Stimulated activated CD8-positive, alpha-beta memory T cell treated with anti-CD3 and anti-CD28 coated beads, Interleukin-4, amount 100 ng/mL, for 24 hours (primary cell): ENCODE results near the gene FAM163A.
"Not testable (repeated sequence)": the region's sequence is repeated elsewhere in the genome, so short reads cannot be mapped to it uniquely, and the experiment has no call there.

ENCODE experiments used
- DNase-seq: peaks from one replicate; pipeline ENCODE4 v3.0.0-alpha.2; 2020; ENCODE audit warnings: low read depth

The FAM163A gene

GRCh38 chr1:179742717-179743678, at the start of gene FAM163A:
Gene FAM163A (plus strand): TSS chr1:179743291. CDS start chr1:179813098, 69,807 bp downstream.
- DNase-seq, result no peak

DNA sequence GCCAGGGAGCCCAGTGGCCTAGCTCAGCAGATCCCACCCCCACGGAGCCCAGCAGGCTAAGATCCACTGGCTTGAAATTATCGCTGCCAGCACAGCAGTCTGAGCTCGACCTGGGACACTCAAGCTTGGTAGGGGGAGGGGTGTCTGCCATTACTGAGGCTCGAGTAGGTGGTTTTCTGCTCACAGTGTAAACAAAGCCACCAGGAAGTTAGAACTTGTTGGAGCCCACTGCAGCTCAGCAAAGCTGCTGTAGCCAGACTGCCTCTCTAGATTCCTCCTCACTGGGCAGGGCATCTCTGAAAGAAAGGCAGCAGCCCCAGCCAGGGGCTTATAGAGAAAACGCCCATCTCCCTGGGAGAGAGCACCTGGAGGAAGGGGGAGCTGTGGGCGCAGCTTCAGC, 48.6 kb upstream of the FAM163A start:
- DNase-seq, result not testable (repeated sequence)

DNA sequence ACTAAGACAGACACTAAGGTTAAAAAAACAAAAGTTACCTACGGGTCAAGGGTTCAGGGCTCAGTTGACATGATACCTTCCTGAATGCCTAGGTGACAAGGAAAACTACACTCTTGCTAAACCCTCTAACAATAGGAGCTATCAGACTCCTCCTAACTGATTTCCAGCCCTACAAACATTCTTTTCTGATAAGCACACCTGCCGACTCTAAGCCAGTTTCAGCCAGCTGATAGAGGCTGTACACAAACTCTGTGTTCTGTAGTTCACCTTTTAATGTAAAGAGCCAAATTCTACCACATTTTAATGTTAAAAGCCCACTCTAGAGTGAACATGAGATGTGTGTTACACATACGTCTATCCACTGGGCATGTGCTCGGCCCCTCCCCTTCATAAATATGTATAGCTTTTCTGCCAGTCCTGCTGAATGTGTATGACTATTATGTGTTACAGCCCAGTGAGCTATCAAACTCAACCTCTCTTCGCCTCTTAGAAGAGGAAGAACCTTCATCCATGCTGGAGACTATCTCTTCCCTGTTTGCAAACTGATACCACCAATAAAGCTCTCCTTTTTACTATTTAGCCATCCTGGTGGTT, 40.0 kb upstream of the FAM163A start:
- no peak for DNase-seq

- DNase-seq, result peak; percentile 19
Measured at GRCh38 chr1:179706339-179706941, 36.7 kb upstream of the FAM163A start.

- DNase-seq, result no peak
Measured at GRCh38 chr1:179707406-179707805, 35.7 kb upstream of the FAM163A start.

DNA sequence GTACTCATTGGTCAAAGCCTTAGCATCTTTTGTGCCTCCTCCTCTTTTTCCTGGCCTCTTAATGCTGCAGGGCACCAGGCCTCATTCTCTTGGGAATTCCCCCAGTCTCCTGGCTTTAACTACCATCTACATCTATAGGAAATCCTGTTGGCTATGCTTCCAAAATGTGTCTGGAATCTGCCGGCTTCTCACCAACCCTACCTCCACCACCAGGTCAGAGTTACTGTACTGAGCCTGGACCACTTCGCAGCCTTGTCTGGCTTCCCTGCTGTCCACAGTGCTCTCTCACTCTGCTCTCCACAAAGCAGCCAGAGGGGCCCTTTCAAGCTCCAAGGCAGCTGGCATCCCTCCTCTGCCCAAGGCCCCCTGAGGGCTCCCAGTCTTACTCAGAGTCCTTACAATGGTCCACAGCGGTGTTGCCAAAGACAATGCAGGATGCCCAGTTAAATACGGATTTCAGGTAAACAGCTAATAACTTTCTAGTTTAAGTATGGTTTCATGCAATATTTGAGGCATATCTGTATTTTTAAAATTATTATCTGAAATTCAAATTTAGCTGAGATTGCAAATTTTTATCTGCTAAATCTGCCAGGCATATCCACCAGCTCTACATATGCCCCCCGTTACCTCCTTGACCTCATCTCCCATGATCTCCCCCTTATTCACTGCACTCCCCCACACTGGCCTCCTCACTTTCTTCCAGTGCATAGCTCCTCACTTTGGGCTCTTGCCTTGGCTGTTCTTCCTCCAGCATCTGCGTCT, 34.5 kb upstream of the FAM163A start:
- DNase-seq, result no peak

GRCh38 chr1:179709841-179710329, 33.2 kb upstream of the FAM163A start:
- no peak for DNase-seq

GRCh38 chr1:179714159-179714558, 28.9 kb upstream of the FAM163A start:
- no peak for DNase-seq

DNA sequence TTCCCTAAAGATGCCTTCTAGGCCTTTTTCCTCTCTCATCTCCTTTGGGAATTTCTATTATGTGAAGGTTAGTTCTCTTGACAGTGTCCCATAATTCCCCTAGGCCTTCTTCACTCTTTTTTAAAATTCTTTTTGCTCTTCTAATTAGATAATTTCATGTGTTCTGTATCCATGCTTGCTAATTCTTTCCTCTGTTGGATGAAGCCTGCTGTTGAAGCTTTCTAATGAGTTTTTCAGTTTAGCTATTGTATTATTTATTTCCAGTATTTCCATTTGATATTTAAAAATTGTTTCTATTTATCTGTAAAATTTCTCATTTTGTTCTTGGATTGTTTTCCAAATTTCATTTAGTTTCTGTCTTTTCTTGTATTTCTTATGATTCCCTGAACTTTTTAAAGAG, 28.5 kb upstream of the FAM163A start:
- no peak for DNase-seq

DNA sequence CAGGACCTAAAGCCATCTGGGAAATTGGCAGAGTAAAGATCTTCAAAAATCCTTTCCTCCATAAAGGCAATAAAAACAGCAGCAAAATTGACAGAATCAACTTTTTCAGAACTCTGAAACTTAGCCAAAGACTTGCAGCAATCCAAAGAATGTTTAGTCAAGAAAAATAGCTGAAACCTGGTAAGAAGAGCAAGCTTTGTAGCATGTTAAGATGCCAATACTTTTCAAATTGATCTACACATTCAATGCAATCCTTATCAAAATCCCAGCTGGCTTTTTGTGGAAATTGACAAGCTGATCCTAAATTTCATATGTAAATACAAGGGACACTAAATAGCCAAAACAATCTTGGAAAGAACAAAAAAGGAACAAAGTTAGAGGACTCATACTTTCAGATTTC, 23.8 kb upstream of the FAM163A start:
- no peak for DNase-seq

DNA sequence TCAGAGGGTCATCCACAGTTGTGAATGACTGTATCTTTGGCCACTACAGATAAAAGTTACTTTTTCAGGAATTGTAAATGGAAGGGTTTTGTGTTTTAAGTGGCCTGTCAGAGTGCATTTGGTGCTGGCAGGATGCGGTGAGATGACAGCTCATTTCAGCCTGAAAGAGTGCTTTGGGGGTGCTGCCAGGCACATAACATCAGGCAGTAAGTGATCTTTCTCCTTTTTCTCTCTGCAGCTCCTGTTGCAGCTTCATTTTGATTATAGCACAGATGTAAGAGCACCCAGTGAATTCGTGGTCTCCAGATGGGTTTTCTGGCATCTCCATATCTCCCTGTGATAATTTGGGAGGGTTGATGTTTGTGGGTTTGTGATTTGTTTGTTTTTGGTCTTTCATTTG, 14.8 kb upstream of the FAM163A start:
- DNase-seq, result no peak

DNA sequence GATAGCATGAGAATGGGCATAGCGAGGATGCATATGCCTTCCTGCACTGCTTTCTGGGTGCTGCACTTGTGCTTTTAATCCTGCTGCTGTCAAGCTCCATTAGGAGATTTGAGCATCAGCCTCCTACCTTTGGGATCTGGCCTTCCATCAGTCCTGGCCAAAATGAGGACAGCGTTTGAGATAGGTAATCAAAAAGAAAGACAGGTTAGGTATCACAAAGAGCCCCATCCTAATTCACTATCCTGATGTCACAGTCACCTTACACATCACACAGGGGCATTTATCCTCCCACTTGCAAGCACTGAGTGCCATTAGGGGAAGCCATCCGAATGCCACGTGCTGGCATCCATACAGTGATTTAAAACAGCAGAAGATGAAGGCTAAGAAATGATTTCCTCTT, 13.2 kb upstream of the FAM163A start:
- DNase-seq, result no peak

DNA sequence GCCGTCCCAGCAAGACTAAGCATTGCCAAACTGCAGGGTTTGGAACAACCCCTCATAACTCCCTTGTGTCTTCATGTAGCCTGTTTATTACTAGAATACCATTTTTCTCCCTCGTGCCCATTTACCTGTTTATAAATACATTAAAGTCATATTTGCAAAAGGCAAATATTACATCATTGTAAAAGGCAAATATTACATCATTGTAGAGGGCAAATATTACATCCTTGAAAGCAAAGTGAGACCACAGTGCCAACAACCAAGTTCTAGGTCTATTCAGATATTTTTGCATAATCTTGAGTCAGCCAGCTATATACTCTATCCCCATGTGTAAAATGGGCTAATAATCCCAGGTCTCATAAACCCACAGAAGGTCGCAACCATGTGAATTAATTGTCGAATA, 11.4 kb upstream of the FAM163A start:
- no peak for DNase-seq

DNA sequence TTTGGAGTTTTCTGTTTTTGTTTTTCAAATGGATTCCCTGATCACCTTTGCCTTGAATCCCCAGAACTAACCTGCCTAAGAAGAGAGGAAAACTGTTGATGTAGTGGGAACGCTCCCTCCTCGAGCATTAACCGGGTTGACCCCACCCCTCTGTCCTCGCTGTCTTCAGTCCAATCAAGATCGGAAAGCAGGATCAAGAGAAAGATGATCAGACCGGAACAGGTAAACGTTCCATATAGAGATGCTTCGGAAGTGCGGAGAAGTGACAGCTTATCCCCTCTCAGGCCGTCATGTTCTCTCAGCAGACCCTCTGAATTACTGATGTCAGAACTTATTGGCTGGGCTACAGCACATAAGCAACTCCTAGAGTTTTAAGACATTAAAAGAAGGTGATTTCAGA, 800 bp upstream of the FAM163A start:
- DNase-seq, result no peak

GRCh38 chr1:179743679-179744400, 749 bp downstream of the FAM163A start:
- DNase-seq, result no peak

- DNase-seq, result no peak
Measured at GRCh38 chr1:179744401-179745130, 1.5 kb downstream of the FAM163A start.

GRCh38 chr1:179745131-179745611, 2.1 kb downstream of the FAM163A start:
- DNase-seq, result no peak

- no peak for DNase-seq
Measured at GRCh38 chr1:179745743-179746142, 2.7 kb downstream of the FAM163A start.

DNA sequence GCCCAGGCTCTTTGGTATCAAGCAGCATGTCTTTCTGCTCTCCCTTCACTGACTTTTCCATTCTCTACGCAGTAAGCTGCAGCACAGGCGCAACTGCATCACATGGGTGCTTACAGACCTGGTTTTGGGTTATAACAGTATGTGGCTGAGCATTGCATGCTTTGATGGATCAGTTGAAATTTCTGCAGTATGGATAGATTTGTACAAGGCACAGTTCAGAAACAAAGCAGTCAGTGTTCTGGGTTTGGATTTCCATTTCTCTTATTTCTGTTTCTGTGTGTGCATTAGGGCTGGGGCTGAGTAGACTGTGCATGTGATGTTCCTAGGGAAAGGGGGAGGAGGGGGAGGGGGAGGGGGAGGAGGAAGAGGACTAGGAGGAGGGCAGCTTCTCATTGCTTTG, 4.5 kb downstream of the FAM163A start:
- no peak for DNase-seq

DNA sequence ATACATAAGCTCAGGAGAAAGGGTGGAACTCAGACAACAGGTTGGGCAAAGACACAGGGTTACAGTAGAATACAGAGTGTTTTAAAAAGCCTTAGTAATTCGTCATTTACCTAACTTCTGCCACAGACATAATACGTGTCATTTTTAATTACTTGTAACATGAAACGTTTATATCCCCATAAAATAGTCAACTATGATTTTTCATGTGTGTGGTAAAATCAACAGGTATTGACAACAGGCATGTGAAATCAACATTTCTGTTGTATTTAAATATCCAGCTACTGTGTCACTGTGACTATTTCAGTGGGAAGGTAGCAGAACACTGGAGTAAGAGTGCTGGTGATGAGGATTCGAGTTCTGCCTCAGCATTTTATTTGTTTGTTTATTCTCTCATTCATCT, 5.7 kb downstream of the FAM163A start:
- DNase-seq, result no peak

DNA sequence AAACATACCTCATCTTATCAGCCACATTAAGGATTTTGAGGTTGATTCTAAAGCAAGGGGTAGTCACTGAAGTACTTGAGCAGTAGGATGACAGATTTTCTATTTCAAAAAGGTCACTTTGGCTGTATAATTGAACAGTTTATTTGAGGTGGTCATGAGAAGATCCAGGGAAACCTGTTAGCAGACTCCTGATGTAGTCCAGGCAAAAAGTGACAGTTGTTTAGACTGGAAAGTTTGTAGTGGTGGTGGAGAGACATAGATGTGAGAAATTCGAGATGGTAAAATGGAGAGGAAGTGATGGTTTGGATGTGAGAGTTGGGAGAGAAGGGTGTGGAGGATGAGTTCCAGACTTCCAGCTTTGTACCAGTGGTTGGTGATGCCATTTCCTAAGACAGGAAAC, 7.5 kb downstream of the FAM163A start:
- no peak for DNase-seq
